Activated CD8-positive, alpha-beta memory T cell treated with anti-CD3 and anti-CD28 coated beads, Interleukin-2, amount 50 U/mL, for 48 hours (primary cell): Measurements from ENCODE around the gene MMP19.

Experiments
- DNase-seq: peaks from one replicate; pipeline ENCODE4 v3.0.0-alpha.2; 2020

MMP19 gene

GRCh38 chr12:55812088-55812487 lies 30.6 kb downstream of the MMP19 start:
- DNase-seq = no peak

- no peak for DNase-seq
These were observed 33.5 kb downstream of the MMP19 start for GRCh38 chr12:55809274-55809673.

- no peak for DNase-seq
These were observed 35.8 kb downstream of the MMP19 start for GRCh38 chr12:55806982-55807381.

GRCh38 chr12:55797550-55797949 lies 45.2 kb downstream of the MMP19 start:
- no peak for DNase-seq

GRCh38 chr12:55797068-55797467 lies 45.7 kb downstream of the MMP19 start:
- no peak for DNase-seq

GRCh38 chr12:55795950-55796349 lies 46.8 kb downstream of the MMP19 start:
- no peak for DNase-seq

GRCh38 chr12:55789893-55790292 lies 52.8 kb downstream of the MMP19 start:
- no peak for DNase-seq

- no peak for DNase-seq
These were observed 53.6 kb downstream of the MMP19 start for GRCh38 chr12:55789171-55789570.

- no peak for DNase-seq
These were observed 54.2 kb downstream of the MMP19 start for GRCh38 chr12:55788546-55788945.
